ENCODE results near the gene VPS26C.
"Not testable (repeated sequence)": the region's sequence is repeated elsewhere in the genome, so short reads cannot be mapped to it uniquely, and the experiment has no call there.

The VPS26C gene

GRCh38 chr21:37267269-37268185 lies at the start of gene VPS26C:
Gene VPS26C (minus strand): TSS chr21:37267334. CDS start chr21:37267294, 40 bp downstream.
- peak; percentile 96 to 97 for DNase-seq

- DNase-seq = not testable (repeated sequence)
Measured at GRCh38 chr21:37316072-37316471, 48.9 kb upstream of the VPS26C start.

GRCh38 chr21:37300114-37300751 lies 33.1 kb upstream of the VPS26C start:
- no peak for DNase-seq

GRCh38 chr21:37297364-37297763 lies 30.2 kb upstream of the VPS26C start:
- no peak for DNase-seq

GRCh38 chr21:37294679-37295078 lies 27.5 kb upstream of the VPS26C start:
- DNase-seq = no peak

GRCh38 chr21:37292941-37293340 lies 25.8 kb upstream of the VPS26C start:
- no peak for DNase-seq

- DNase-seq = no peak
Measured at GRCh38 chr21:37292041-37292440, 24.9 kb upstream of the VPS26C start.

GRCh38 chr21:37283191-37283710 lies 16.1 kb upstream of the VPS26C start:
- DNase-seq = not testable (repeated sequence)

- DNase-seq = not testable (repeated sequence)
Measured at GRCh38 chr21:37282602-37283001, 15.5 kb upstream of the VPS26C start.

- DNase-seq = no peak
Measured at GRCh38 chr21:37281993-37282392, 14.9 kb upstream of the VPS26C start.

- no peak for DNase-seq
Measured at GRCh38 chr21:37281579-37281978, 14.4 kb upstream of the VPS26C start.

- DNase-seq = not testable (repeated sequence)
Measured at GRCh38 chr21:37279271-37279670, 12.1 kb upstream of the VPS26C start.

GRCh38 chr21:37278199-37278598 lies 11.1 kb upstream of the VPS26C start:
- no peak for DNase-seq

- DNase-seq = no peak
Measured at GRCh38 chr21:37276377-37276776, 9.2 kb upstream of the VPS26C start.

GRCh38 chr21:37273911-37274690 lies 7.0 kb upstream of the VPS26C start:
- DNase-seq = no peak

GRCh38 chr21:37273440-37273839 lies 6.3 kb upstream of the VPS26C start:
- DNase-seq = no peak

GRCh38 chr21:37272897-37273296 lies 5.8 kb upstream of the VPS26C start:
- no peak for DNase-seq

GRCh38 chr21:37270576-37271365 lies 3.6 kb upstream of the VPS26C start:
- DNase-seq = no peak

- DNase-seq = no peak
Measured at GRCh38 chr21:37269481-37269880, 2.3 kb upstream of the VPS26C start.

GRCh38 chr21:37268186-37268503 lies 1.0 kb upstream of the VPS26C start:
- DNase-seq = no peak

GRCh38 chr21:37266515-37267221 lies 466 bp downstream of the VPS26C start:
- DNase-seq = no peak

GRCh38 chr21:37264808-37265207 lies 2.3 kb downstream of the VPS26C start:
- no peak for DNase-seq

Measured in activated CD4-positive, alpha-beta T cell treated with anti-CD3 and anti-CD28 coated beads for 4 hours (primary cell).